Occipital lobe (tissue), 2 donors: ENCODE results near the gene RPL19. TPM values are rescaled to one million over a fixed set of nuclear protein-coding genes. Genes with fewer than 3 reads are reported as not detected.

Experiments
- DNase-seq: peaks from one replicate; lab custom pipeline; 2025; lab: John Stamatoyannopoulos, UW
- total RNA-seq: library from RNA; depleted of rRNA; stranded (reverse); fragments of >200 nt; gene quantifications from one replicate; pipeline ENCODE4 v1.2.3, GENCODE V29; 2014

Gene RPL19
- total RNA-seq, 1 donor from 2014 or later, result 958 TPM

DNA sequence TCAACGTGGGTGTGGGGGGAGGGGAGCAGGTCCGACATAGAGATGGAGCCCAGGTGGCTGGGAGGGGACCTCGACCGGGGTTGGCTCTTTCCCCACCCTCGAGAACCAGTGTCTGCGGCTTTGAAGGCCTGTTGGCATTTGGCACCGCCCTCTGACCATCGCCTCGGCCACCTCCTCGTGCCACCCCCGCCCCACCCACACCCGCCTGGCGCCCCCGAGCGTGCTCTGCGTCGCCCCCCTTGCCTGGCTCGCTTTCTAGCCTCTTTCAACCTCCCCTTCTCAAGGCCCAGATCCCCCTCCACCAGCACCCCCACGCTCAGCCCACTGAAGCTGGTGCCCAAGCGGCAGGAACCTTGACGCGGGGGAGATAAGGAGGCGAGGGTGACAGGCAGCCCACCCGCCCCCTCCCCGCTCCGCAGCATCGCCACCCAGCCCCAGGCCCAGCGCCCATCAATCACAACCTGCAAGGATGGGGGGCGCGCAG is 3.2 kb upstream of the RPL19 start:
- DNase-seq, result no peak

GRCh38 chr17:39197380-39198185 is 2.5 kb upstream of the RPL19 start, which contains the start of gene CACNB1:
Gene CACNB1 (minus strand): TSS chr17:39197669. CDS start chr17:39197495, 174 bp downstream.
- DNase-seq, result peak; percentile 59

DNA sequence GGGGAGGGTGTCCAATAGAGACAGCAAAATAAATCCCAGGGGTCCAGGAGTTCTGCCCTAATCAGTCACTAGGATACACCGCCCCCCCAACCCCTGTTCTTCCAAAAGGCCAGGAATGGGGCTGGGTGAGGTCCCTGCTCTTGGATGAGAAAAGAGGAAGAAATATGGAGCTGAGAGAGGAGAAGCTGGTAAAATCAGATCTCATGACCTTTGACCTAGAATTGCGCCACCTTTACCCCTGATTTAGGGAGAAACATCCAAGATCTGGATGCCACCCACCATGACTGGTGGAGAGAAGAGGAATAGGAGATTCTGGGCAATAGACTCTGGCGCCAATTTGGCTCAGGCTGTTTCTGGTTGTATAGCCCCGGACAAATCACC is 1.9 kb upstream of the RPL19 start:
- no peak for DNase-seq

DNA sequence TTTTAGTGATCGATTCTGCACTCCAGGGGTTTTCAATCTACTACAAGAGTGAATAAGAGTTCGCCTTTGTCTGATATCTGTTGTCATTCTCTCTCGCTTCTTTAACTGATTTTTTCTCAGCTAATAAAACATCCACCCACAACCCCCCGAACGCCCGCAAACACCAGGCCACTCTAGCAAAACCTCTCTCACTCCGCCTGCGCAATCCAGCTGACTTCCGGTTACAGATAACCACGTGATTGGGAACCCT is 338 bp upstream of the RPL19 start:
- DNase-seq, result peak; percentile 74

- no peak for DNase-seq
Measured at GRCh38 chr17:39200957-39201510, 951 bp downstream of the RPL19 start.

DNA sequence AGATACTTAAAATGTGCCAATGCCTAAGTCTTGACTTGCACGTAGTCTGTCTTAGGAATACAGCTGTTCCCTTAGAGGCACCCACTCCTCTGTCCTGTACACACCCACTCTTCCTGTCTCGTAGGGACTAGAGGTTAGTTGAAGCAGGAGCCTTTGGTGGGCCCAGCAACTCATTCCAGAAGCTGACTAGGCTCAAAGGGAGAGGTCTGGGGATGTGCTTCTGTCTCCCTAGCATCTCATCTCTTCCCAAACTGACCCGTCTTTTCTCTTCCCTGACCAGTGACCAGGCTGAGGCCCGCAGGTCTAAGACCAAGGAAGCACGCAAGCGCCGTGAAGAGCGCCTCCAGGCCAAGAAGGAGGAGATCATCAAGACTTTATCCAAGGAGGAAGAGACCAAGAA is 4.2 kb downstream of the RPL19 start:
- DNase-seq, result no peak

DNA sequence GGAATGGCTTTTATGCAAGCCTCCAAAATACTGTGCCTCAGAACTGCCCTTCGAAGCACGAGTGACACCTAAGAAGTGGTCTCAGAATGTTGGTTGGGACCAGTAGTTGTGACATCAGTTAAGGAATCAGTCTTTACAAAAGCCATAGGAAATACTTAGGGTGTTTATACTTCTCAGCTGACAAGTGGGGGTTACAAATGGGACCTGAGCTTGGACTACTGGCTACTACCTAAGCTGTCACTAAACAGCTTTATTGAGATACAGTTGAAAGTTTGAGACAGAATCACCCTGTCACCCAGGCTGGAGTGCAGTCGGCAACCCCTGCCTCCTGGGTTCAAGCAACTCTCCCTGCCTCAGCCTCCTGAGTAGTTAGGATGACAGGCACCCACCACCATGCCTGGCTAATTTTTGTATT is 5.0 kb downstream of the RPL19 start:
- no peak for DNase-seq

- peak; percentile 87 for DNase-seq
Measured at GRCh38 chr17:39208136-39208535, 8.1 kb downstream of the RPL19 start.

- DNase-seq, result peak; percentile 38
Measured at GRCh38 chr17:39208893-39209292, 8.8 kb downstream of the RPL19 start.

GRCh38 chr17:39209317-39210092 is 9.4 kb downstream of the RPL19 start:
- DNase-seq, result peak; percentile 63

GRCh38 chr17:39210093-39210434 is 10.0 kb downstream of the RPL19 start:
- DNase-seq, result no peak

GRCh38 chr17:39212195-39212810 is 12.2 kb downstream of the RPL19 start:
- DNase-seq, result no peak

- DNase-seq, result no peak
Measured at GRCh38 chr17:39212841-39213480, 12.9 kb downstream of the RPL19 start.

DNA sequence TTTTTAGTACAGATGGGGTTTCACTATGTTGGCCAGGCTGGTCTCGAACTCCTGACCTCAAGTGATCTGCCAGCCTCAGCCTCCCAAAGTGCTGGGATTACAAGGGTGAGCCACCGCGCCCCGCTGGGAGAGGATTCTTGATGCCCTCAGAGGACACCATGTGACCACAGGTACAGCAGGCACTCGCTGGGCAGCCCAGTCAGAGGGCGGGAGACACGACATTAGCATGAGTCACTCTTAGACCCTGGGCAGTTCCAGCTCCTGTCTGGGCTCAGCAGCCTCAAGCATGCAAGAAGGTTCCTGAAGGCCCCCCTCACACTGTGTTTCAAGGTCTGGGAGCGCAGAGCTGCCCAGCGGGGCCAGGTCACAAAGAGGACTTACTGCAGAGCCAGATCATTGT is 13.8 kb downstream of the RPL19 start:
- no peak for DNase-seq

DNA sequence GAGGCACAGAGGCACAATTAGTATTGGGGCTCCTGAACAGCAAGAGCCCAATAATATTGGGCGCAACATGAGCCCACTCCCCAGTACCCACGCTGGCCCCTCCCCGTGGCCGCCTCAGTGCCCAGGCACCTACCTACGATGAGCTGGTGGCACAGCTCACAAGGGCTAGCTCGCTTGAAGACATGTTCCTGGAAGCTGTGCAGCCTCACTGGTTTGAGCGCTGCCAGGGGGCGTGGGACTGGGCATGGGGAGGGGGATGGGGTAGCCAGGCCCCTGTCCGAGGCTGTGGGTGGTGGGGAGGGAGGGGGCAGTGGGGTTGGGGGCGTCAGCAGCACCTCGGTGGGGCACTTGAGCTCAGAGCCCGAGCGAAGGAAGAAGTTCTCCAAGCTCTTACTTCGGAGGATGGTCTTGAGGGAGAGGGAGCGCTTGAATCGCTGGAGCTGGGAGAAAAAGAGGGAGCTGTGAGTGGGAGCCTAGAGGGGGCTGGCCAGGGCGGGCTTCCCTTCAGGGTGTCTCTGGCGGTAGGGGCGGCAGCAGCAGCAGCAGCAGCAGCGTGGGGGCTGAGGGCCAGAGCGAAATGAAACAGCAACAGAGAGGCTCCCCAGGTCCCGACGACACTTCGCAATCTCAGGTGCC is 17.8 kb downstream of the RPL19 start:
- no peak for DNase-seq

GRCh38 chr17:39218906-39219305 is 18.8 kb downstream of the RPL19 start:
- DNase-seq, result no peak

DNA sequence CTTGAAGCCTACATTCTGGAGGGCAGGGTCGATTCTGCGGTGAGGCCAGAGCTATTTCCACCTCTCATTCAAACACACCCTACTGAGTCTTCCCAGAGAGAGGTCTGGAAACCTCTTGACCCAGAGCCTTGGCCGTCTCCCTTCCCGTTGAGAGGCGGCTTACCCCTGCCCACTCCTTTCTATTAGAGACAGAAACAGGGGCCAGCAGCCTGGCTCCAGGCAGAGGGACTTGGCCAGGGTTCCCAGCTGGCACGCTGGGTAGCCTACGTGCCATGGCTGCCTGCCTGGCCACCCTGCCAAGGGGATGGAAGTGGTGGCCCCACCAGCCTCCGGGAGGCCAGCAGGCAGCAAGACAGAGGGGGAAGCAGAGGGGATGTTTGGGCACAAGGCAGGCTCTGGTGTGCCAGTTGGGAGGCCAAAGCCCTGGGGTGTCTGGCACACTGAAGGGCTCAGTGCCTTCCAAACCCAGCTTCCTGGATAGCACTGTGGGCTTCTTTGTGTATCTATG is 19.6 kb downstream of the RPL19 start:
- no peak for DNase-seq

DNA sequence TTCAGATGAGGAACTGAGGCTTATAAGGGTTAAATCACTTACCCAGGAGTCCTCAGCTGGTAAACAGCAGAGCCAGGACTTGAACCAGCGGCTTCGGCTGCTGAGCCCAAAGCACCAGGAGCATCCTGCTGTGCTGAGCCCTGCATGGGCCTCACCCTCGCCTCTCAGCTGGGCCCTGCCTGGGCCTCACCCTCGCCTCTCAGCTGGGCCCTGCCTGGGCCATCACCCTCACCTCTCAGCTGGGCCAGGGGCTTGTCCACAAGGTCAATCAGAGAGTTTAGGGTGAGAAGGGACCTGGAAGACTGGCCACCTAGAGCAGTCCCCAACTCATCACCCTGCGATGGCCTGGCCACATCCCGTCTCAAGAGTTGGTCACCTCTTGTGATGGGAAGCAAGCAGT is 21.5 kb downstream of the RPL19 start:
- no peak for DNase-seq

GRCh38 chr17:39222151-39222550 is 22.1 kb downstream of the RPL19 start:
- no peak for DNase-seq

DNA sequence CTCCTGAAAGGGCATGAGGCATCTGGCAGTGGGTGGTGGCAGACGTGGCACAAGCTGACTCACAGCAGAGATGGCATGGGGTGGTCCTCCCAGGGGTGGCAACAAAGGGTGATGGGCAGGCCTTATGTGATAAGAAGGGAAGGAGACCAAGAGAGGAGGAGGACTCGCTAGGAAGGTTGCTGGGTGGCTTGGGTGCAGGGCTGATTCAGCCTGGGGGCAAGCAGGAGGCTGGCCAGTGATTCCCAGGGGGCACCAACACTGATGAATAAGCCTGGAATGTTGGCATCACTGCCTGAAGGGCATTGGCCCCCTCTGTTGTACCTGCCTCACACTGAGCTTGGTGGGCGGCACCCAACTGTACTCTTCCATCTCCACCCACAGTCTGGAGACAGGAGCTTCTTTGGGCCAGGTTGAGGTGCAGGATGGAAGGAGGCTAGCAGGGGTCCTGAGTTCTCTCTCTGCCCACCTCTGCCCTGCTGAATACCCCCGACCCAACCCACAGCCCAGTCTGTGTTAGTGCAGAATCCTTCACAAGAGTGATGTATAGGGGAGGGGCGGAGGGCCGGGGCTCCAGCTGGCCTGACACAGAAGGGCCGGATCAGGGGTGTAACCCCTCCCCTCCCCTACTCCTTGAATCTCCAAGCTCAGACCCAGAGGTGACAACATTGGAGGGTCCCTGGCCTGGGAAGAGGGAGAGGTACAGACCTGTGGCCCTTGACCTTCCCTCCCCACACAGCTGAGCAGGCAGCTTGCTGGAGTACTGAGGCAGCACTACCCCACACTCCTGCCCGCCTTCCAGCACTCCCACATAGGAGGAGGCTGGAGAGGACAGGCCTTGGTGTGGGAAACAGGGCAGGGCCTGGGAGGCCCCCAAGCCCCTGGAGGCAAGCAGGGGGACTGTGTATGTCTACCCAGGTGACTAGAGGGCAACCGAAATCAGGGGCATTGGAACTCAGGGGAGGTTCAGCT is 23.1 kb downstream of the RPL19 start:
- no peak for DNase-seq
